ENCODE results near the gene RGS11.

The RGS11 gene

GRCh38 chr16:309476-309875 is 33.7 kb upstream of the RGS11 start:
- no peak for TF ChIP-seq EZH2phosphoT487 (IDR thresholded peaks at IDR 0.05; ENCODE audit: borderline replicate concordance, low read length)
- no peak for TF ChIP-seq CTCF (IDR thresholded peaks at IDR 0.05; ENCODE audit: low read depth, low read length, poor library complexity, severe bottlenecking)
- Histone ChIP-seq H3K4me3 (ENCODE audit: low read length) (no peak overlapping the region), H3F3A (ENCODE audit: control insufficient read depth, insufficient read depth) (no peaks in the 10 kb centered on the region), H3K79me2 (ENCODE audit: control insufficient read depth, low read length) (peaks cover 2% of the 10 kb centered on the region; the same call in 1 of the 2 replicates), H3K4me2 (ENCODE audit: low read length) (no peak overlapping the region), H4K20me1 (ENCODE audit: control insufficient read depth, insufficient read depth, low read depth, low read length) (no peaks in the 10 kb centered on the region), H3K4me1 (ENCODE audit: control insufficient read depth, low read length) (no peaks in the 10 kb centered on the region), H3K9me3 (ENCODE audit: control insufficient read depth, insufficient read depth, low read length) (no peaks in the 10 kb centered on the region), H3K36me3 (ENCODE audit: control insufficient read depth, low read length) (peaks cover 28% of the 10 kb centered on the region), H3K27me3 (ENCODE audit: control insufficient read depth, low read length) (no peaks in the 10 kb centered on the region), H3K9me2 (replicated peaks; ENCODE audit: control insufficient read depth, low read length) (no peaks in the 10 kb centered on the region), H3K27ac (ENCODE audit: low read depth, low read length) (no peak overlapping the region)

- TF ChIP-seq CTCF (IDR thresholded peaks at IDR 0.05; ENCODE audit: low read depth, low read length, poor library complexity, severe bottlenecking) (no peak), EZH2phosphoT487 (IDR thresholded peaks at IDR 0.05; ENCODE audit: borderline replicate concordance, low read length) (no peak)
- Histone ChIP-seq H3K9me3 (ENCODE audit: control insufficient read depth, insufficient read depth, low read length) (no peaks in the 10 kb centered on the region), H3K4me1 (ENCODE audit: control insufficient read depth, low read length) (no peaks in the 10 kb centered on the region), H3F3A (ENCODE audit: control insufficient read depth, insufficient read depth) (no peaks in the 10 kb centered on the region), H3K27me3 (ENCODE audit: control insufficient read depth, low read length) (no peaks in the 10 kb centered on the region), H3K4me3 (ENCODE audit: low read length) (no peak overlapping the region), H3K79me2 (ENCODE audit: control insufficient read depth, low read length) (peaks cover 2% of the 10 kb centered on the region; the same call in 1 of the 2 replicates), H3K9me2 (replicated peaks; ENCODE audit: control insufficient read depth, low read length) (no peaks in the 10 kb centered on the region), H4K20me1 (ENCODE audit: control insufficient read depth, insufficient read depth, low read depth, low read length) (no peaks in the 10 kb centered on the region), H3K36me3 (ENCODE audit: control insufficient read depth, low read length) (peaks cover 18% of the 10 kb centered on the region; the same call in 1 of the 2 replicates), H3K27ac (ENCODE audit: low read depth, low read length) (no peak overlapping the region), H3K4me2 (ENCODE audit: low read length) (no peak overlapping the region)
These were observed 32.1 kb upstream of the RGS11 start for GRCh38 chr16:307691-308312.

GRCh38 chr16:306911-307370 is 31.2 kb upstream of the RGS11 start:
- no peak overlapping the region for H3K4me2 ChIP-seq (ENCODE audit: low read length)
- no peak overlapping the region for H3K4me3 ChIP-seq (ENCODE audit: low read length)
- H3K27ac ChIP-seq (ENCODE audit: low read depth, low read length) = no peak overlapping the region
- peaks cover 15% of the 10 kb centered on the region; the same call in 1 of the 2 replicates for H3K36me3 ChIP-seq (ENCODE audit: control insufficient read depth, low read length)
- TF ChIP-seq EZH2phosphoT487 (IDR thresholded peaks at IDR 0.05; ENCODE audit: borderline replicate concordance, low read length) = no peak
- no peak for TF ChIP-seq CTCF (IDR thresholded peaks at IDR 0.05; ENCODE audit: low read depth, low read length, poor library complexity, severe bottlenecking)
- H3K4me1 ChIP-seq (ENCODE audit: control insufficient read depth, low read length) = no peaks in the 10 kb centered on the region
- H3K9me2 ChIP-seq (replicated peaks; ENCODE audit: control insufficient read depth, low read length) = no peaks in the 10 kb centered on the region
- no peaks in the 10 kb centered on the region for H3K9me3 ChIP-seq (ENCODE audit: control insufficient read depth, insufficient read depth, low read length)
- no peaks in the 10 kb centered on the region for H4K20me1 ChIP-seq (ENCODE audit: control insufficient read depth, insufficient read depth, low read depth, low read length)
- no peaks in the 10 kb centered on the region for H3K27me3 ChIP-seq (ENCODE audit: control insufficient read depth, low read length)
- H3K79me2 ChIP-seq (ENCODE audit: control insufficient read depth, low read length) = no peaks in the 10 kb centered on the region
- H3F3A ChIP-seq (ENCODE audit: control insufficient read depth, insufficient read depth) = no peaks in the 10 kb centered on the region

Data from DOHH2 (cell line).